Glomerular endothelial cell (primary cell): ENCODE results near the gene USP8. TPM values are rescaled to one million over a fixed set of nuclear protein-coding genes. Genes with fewer than 3 reads are reported as not detected.
"Not testable (repeated sequence)": the region's sequence is repeated elsewhere in the genome, so short reads cannot be mapped to it uniquely, and the experiment has no call there.

Experiments used
- DNase-seq: peaks from one replicate; pipeline ENCODE4 v3.0.0-alpha.2; 2011; ENCODE audit warnings: low read depth, low spot score; ENCODE audit errors: extremely low read depth
- total RNA-seq: library from RNA; depleted of rRNA; stranded (reverse); fragments of >200 nt; gene quantifications from 2 replicates; pipeline ENCODE4 v1.2.3, GENCODE V29; 2015

The USP8 gene
- 29.5 and 33.3 TPM in 2 replicates for total RNA-seq

- DNase-seq = peak; percentile 65
Measured at GRCh38 chr15:50424066-50424890, at the start of gene USP8. USP8 (plus strand) TSS chr15:50424405; CDS start chr15:50439074, 14,669 bp downstream.

DNA sequence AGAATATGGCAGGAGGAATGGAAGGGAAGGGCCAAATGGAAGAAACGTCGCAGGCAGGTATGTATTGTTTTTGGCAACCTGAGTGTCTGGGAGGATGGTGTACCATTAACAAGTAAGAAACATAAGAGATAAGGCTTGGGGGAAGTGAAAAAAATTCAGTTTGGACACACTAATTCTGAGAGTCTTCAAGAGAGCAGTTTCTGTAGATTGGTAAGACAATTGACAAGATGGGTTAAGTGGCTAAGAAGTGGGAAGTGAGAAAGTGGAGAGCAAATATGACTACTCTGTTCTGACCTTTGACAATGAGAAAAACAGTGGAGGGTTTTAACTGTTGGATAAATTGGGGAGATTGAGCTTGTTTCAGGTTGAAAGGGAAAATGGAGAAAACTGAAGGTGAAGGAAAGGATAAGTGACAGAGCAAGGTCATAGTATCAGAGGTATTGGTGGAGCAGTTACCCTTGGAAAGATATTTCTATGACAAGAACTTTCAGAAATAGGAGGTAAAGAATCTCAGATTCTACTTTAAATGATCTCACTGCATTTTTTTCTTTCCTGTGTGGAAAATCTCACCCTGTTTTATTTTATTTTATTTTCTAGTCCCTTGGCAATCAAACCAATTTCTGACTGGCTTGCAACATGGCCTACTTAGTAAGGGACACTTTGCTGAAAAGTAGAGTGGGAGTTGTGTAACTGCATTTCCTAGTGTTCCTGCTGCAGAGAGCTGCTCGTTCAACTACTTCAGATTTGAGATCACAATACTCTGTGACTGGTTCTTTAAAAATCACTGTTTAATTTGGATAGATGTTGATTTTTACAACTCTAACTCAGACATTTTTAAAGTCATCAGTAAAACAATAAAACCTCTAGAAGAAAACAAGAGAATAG, 46.1 kb upstream of the USP8 start:
- no peak for DNase-seq

- DNase-seq = no peak
Measured at GRCh38 chr15:50378776-50379175, 45.4 kb upstream of the USP8 start.

GRCh38 chr15:50379413-50379812, 44.8 kb upstream of the USP8 start:
- DNase-seq = not testable (repeated sequence)

GRCh38 chr15:50380089-50380488, 44.1 kb upstream of the USP8 start:
- no peak for DNase-seq

GRCh38 chr15:50381438-50381837, 42.8 kb upstream of the USP8 start:
- no peak for DNase-seq

DNA sequence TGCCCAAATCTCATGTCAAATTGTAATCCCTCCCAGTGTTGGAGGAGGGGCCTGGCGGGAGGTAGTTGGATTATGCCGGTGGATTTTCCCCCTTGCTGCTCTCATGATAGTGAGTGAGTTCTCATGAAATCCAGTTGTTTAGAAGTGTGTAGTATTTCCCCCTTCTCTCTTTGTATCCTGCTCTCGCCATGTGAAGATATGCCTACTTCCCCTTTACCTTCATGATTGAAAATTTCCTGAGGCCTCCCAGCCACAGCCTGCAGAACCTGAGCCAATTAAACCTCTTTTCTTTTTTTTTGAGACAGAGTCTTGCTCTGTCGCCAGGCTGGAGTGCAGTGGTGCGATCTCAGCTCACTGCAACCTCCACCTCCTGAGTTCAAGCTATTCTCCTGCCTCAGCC, 41.8 kb upstream of the USP8 start:
- not testable (repeated sequence) for DNase-seq

- DNase-seq = no peak
Measured at GRCh38 chr15:50390554-50391264, 33.5 kb upstream of the USP8 start.

DNA sequence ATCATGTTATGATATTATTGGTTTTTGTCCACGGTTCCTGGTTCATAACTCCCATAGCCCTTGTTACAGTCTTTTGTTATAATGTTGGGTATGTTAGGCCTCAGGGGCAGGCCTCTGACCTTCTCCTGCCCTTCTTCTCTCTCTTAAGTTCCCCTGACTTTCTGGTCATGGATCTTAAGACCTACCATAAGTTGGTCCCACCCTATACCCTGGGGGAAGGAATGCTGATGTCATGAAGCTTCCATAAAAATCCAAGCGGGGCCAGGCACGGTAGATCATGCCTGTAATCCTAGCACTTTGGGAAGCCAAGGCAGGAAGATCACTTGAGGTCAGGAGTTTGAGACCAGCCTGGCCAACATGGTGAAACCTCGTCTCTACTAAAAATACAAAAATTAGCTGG, 32.6 kb upstream of the USP8 start:
- not testable (repeated sequence) for DNase-seq

DNA sequence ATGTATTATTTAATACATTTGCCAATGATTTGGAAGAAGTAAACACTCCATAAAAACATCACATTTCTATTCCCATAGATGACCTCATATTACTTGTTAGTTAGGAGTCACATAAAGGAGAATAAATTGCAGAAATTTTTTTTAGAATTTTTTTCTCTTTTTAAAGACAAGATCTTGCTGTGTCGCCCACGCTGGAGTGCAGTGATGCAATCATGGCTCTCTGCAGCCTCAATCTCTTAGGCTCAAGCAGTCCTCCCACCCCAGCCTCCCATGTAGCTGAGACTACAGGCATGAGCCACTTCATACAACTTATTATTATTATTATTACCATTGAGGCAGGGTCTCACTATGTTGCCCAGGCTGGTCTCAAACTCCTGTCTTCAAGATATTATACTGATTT, 12.3 kb upstream of the USP8 start:
- DNase-seq = no peak

- no peak for DNase-seq
Measured at GRCh38 chr15:50414624-50415023, 9.6 kb upstream of the USP8 start.

GRCh38 chr15:50415752-50416404, 8.3 kb upstream of the USP8 start:
- no peak for DNase-seq

DNA sequence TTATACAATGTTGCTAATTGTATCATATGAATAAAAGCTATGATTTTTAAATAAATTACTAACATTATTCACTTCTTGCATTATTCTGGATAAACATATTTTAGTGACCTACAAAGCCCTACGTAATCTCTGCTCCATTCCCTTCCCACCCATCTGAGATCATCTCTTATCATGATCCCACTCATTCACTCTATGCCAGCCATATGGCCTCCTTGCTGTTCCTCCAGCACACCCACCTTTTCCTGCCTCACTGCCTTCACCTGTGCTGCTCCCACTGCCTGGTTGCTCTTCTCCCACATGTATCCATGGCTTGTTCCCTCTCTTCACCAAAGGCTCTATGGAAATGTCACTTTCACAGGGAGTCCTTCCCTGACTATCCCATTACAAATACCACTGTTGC, 7.3 kb upstream of the USP8 start:
- DNase-seq = no peak

GRCh38 chr15:50418041-50418583, 6.1 kb upstream of the USP8 start:
- DNase-seq = no peak

- no peak for DNase-seq
Measured at GRCh38 chr15:50425219-50425618, 1.0 kb downstream of the USP8 start.

GRCh38 chr15:50425678-50426246, 1.6 kb downstream of the USP8 start:
- DNase-seq = not testable (repeated sequence)

- no peak for DNase-seq
Measured at GRCh38 chr15:50426428-50426827, 2.2 kb downstream of the USP8 start.

DNA sequence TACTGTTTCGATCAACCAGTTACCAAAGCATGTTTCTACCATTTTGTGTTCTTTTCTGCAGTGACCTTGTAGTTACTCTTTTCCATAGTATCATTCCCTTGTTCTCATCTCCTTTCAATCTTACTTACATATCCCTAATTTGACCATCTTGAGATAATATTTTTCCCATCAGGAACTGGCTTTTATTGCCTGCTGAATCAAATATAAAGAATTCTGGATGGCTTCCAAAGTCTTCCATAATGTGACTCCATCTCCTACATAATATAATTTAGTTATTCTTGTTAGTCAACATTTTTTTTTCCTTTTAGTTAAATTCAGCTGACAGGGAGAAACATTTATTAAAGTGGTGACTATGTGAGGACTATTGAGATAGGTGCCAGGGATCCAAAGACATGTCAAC, 7.0 kb downstream of the USP8 start:
- no peak for DNase-seq

DNA sequence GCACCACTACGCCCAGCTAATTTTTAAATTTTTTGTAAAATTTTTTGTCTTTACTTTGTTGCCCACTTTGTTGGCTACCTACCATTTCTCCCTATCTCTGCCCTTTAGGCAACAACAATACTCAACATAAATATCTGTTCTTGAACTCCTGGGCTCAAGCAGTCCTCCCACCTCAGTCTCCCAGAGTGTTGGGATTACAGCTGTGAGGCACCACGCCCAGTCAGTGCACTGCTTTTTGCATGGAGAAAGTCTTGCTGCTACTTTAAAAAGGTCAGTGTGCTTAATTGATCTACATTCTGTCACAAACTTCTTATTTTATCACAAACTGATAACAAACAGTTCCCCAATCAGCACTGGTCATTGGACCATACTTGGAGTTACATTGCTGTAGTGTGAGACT, 8.0 kb downstream of the USP8 start:
- DNase-seq = no peak

- no peak for DNase-seq
Measured at GRCh38 chr15:50435772-50436171, 11.6 kb downstream of the USP8 start.
